GM12891 (cell line): ENCODE measurements around the gene LUZP2.

ENCODE experiments used
- PAX5 ChIP-seq: IDR thresholded peaks from 2 replicates; pipeline ENCODE4 v1.6.1; 2011; ENCODE audit warnings: low read length, moderate library complexity, mild to moderate bottlenecking; ENCODE audit not compliant: insufficient read depth, severe bottlenecking
- POLR2A ChIP-seq: IDR thresholded peaks from 2 replicates; pipeline ENCODE4 v1.6.1; 2011; ENCODE audit warnings: low read depth, low read length, control low read depth
- POLR2AphosphoS5 ChIP-seq: IDR thresholded peaks from 2 replicates; pipeline ENCODE4 v1.6.1; 2011; ENCODE audit warnings: low read depth, low read length, control low read depth
- POU2F2 ChIP-seq: IDR thresholded peaks from 2 replicates; pipeline ENCODE4 v1.6.1; 2011; ENCODE audit warnings: low read depth, mild to moderate bottlenecking, control low read depth, low read length, moderate library complexity
- SPI1 ChIP-seq: IDR thresholded peaks from 2 replicates; pipeline ENCODE4 v1.6.1; 2011; ENCODE audit warnings: low read depth, low read length, control low read depth
- TAF1 ChIP-seq: IDR thresholded peaks from 2 replicates; pipeline ENCODE4 v1.6.1; 2011; ENCODE audit warnings: low read depth, low read length, control low read depth

DNA sequence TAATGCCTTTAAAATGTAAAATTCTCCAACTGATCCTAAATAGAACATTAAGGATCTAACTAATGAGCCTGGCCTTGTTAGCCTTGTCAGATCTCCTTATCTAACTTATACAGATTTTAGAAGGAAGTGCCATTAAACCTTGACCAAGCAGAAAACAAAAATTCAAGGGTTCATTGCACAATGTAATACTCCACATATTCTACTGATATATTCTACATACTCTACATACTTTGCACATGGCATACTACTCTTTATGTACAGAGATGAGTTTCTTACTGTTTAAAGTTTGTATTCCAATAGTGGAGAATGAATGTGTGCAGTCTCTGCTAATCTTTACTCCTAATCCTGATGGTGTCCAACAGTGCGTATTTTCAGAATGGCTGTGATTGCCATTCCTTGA lies 297.2 kb downstream of the LUZP2 start:
- TF ChIP-seq POLR2AphosphoS5: no peak
- TF ChIP-seq POLR2A: no peak
- TF ChIP-seq TAF1: no peak
- TF ChIP-seq SPI1: no peak
- TF ChIP-seq PAX5: no peak
- TF ChIP-seq POU2F2: no peak
